Keratinocyte (primary cell): Measurements from ENCODE around the gene FBXO8.

Experiments used
- CTCF ChIP-seq, 3 experiments: IDR thresholded peaks in 1 of 3; conservative IDR thresholded peaks in 1 of 3; optimal IDR thresholded peaks in 1 of 3; 2 replicates in 2 of 3; 3 replicates in 1 of 3; pipeline versions ENCODE3 to v1.5.1; 2011; ENCODE audit warnings: low read length in 3 of 3, mild to moderate bottlenecking in 3 of 3, moderate library complexity in 2 of 3, control low read depth in 1 of 3, inconsistent platforms in 1 of 3; ENCODE audit not compliant: insufficient read depth in 2 of 3; ENCODE audit errors: extremely low read depth in 1 of 3
- EZH2 ChIP-seq: IDR thresholded peaks from one replicate; pipeline ENCODE4 v1.6.1; 2012; ENCODE audit warnings: inconsistent platforms, mild to moderate bottlenecking, low read length, moderate library complexity

- TF ChIP-seq CTCF (optimal IDR thresholded peaks at IDR 0.05 in 1 of 3, IDR thresholded peaks at IDR 0.05 in 1 of 3, conservative IDR thresholded peaks at IDR 0.05 in 1 of 3; ENCODE audit: extremely low read depth in 1 of 3, insufficient read depth in 2 of 3, low read length in 3 of 3) (no peak), EZH2 (no peak)
These were observed 1.0 kb upstream of the FBXO8 start for GRCh38 chr4:174284487-174284886.
